K562 (cell line): Measurements from ENCODE around the gene ZNF546. TPM values are rescaled to one million over a fixed set of nuclear protein-coding genes. Genes with fewer than 3 reads are reported as not detected.

Source experiments
- ARID3A ChIP-seq: IDR thresholded peaks from 2 replicates; pipeline ENCODE4 v1.6.1; 2012; ENCODE audit warnings: low read depth, low read length, improper control_type of control experiment, borderline replicate concordance
- ATF3 ChIP-seq, 2 experiments: fragments of 450-650 bp in 1 of 2; sonication (generic) in 1 of 2; formaldehyde crosslinking in 1 of 2; IDR thresholded peaks in 1 of 2; conservative IDR thresholded peaks in 1 of 2; 2 replicates each; pipeline versions ENCODE4 v1.6.1 to v1.8.1; 2016 to 2023; ENCODE audit warnings: mild to moderate bottlenecking in 2 of 2, moderate library complexity in 2 of 2, inconsistent platforms in 1 of 2, missing genetic modification reagents in 1 of 2
- CHD1 ChIP-seq: fragments of 200-600 bp; sonication (generic); IDR thresholded peaks from one replicate; pipeline ENCODE4 v1.6.1; 2012; ENCODE audit warnings: mild to moderate bottlenecking, moderate library complexity, low read length, inconsistent platforms
- CHD4 ChIP-seq: fragments of 200-600 bp; sonication (generic); IDR thresholded peaks from 3 replicates; pipeline ENCODE4 v1.6.1; 2012; ENCODE audit warnings: low read depth, mild to moderate bottlenecking, mixed read lengths, low read length, inconsistent platforms; ENCODE audit not compliant: insufficient read depth, insufficient replicate concordance, poor library complexity, severe bottlenecking
- DDX20 ChIP-seq: fragments of 450-650 bp; IDR thresholded peaks from 2 replicates; pipeline ENCODE4 v1.6.1; 2016; ENCODE audit warnings: missing genetic modification characterization, low read depth, mild to moderate bottlenecking, missing compliant biosample characterization, moderate library complexity
- ESRRB ChIP-seq: fragments of 250-450 bp; sonication (Bioruptor Pico); IDR thresholded peaks from 2 replicates; pipeline ENCODE4 v1.5.0; 2020; ENCODE audit warnings: mild to moderate bottlenecking, moderate library complexity, borderline replicate concordance
- FOXK1 ChIP-seq: sonication (generic); formaldehyde crosslinking; IDR thresholded peaks from 2 replicates; pipeline ENCODE4 v1.8.0; 2022; ENCODE audit warnings: missing genetic modification reagents, mild to moderate bottlenecking, borderline replicate concordance
- FOXP4 ChIP-seq: sonication (generic); formaldehyde crosslinking; IDR thresholded peaks from 2 replicates; pipeline ENCODE4 v1.8.0; 2022; ENCODE audit warnings: mild to moderate bottlenecking, missing genetic modification reagents, borderline replicate concordance
- GABPA ChIP-seq: fragments of 200-800 bp; sonication (Bioruptor generic); conservative IDR thresholded peaks from 2 replicates; pipeline ENCODE4 v1.6.1; 2016; ENCODE audit warnings: low read depth, missing genetic modification characterization, missing compliant biosample characterization
- MAFF ChIP-seq: IDR thresholded peaks from 2 replicates; pipeline ENCODE4 v1.6.1; 2012; ENCODE audit warnings: low read length, improper control_type of control experiment
- PHB2 ChIP-seq: fragments of 450-650 bp; IDR thresholded peaks from 2 replicates; pipeline ENCODE4 v1.6.1; 2017; ENCODE audit warnings: low read depth
- PYGO2 ChIP-seq: fragments of 450-650 bp; IDR thresholded peaks from 2 replicates; pipeline ENCODE4 v1.6.1; 2016; ENCODE audit warnings: mild to moderate bottlenecking, missing genetic modification characterization, moderate library complexity, missing compliant biosample characterization
- RAD21 ChIP-seq, 2 experiments: fragments of 250-450 bp in 1 of 2; fragments of 450-650 bp in 1 of 2; sonication (Bioruptor Pico) in 1 of 2; formaldehyde crosslinking in 1 of 2; IDR thresholded peaks in 1 of 2; conservative IDR thresholded peaks in 1 of 2; 2 replicates each; pipeline versions ENCODE4 v1.4.0 to v1.8.0; 2020 to 2022; ENCODE audit warnings: mild to moderate bottlenecking in 2 of 2, moderate library complexity in 1 of 2
- RBM25 ChIP-seq: fragments of 200-400 bp; formaldehyde crosslinking; IDR thresholded peaks from 2 replicates; pipeline ENCODE4 v1.6.1; 2018; ENCODE audit warnings: low read length, low read depth, moderate library complexity; ENCODE audit not compliant: severe bottlenecking
- RFX5 ChIP-seq: IDR thresholded peaks from 2 replicates; pipeline ENCODE4 v1.6.1; 2011; ENCODE audit warnings: low read depth, mild to moderate bottlenecking, improper control_type of control experiment, low read length
- TAF9B ChIP-seq: fragments of 450-650 bp; IDR thresholded peaks from 2 replicates; pipeline ENCODE4 v1.6.1; 2018; ENCODE audit warnings: mild to moderate bottlenecking; ENCODE audit not compliant: partially characterized antibody
- ZNF140 ChIP-seq: fragments of 250-450 bp; sonication (Bioruptor Pico); IDR thresholded peaks from 2 replicates; pipeline ENCODE4 v1.8.0; 2021; ENCODE audit warnings: moderate library complexity, mild to moderate bottlenecking, inconsistent platforms
- ZNF740 ChIP-seq, 3 experiments: fragments of 200-800 bp in 1 of 3; sonication (Bioruptor generic) in 1 of 3; sonication (generic) in 1 of 3; formaldehyde crosslinking in 1 of 3; IDR thresholded peaks; 2 replicates each; pipeline versions ENCODE4 v1.6.1 to v1.8.0; 2016 to 2022; ENCODE audit warnings: mild to moderate bottlenecking in 2 of 3, missing compliant biosample characterization in 2 of 3, missing genetic modification characterization in 2 of 3, missing genetic modification reagents in 1 of 3
- ZNF778 ChIP-seq: fragments of 450-650 bp; formaldehyde crosslinking; IDR thresholded peaks from 2 replicates; pipeline ENCODE4 v1.4.0; 2020; ENCODE audit warnings: mild to moderate bottlenecking, moderate library complexity
- polyA plus RNA-seq, 8 experiments: library from polyadenylated mRNA; depleted of rRNA in 4 of 8; stranded (reverse) in 5 of 8; unstranded in 3 of 8; fragments of >200 nt; fragmentation: Nextera tagmentation in 2 of 8; fragmentation: Illumina TruSeq in 1 of 8; extraction: Ambion mirVana in 2 of 8; extraction: Trizol in 1 of 8; gene quantifications; 2 replicates each; pipeline versions ENCODE4 v1.2.1 to v1.2.3, GENCODE V29; 2011 to 2014; ENCODE audit warnings: inconsistent platforms in 1 of 8, missing spikeins in 1 of 8
- total RNA-seq, 7 experiments: library from RNA; depleted of rRNA in 6 of 7; stranded (reverse); fragments of >200 nt in 6 of 7; fragmentation: Illumina TruSeq in 2 of 7; extraction: Trizol in 2 of 7; gene quantifications; 2 replicates each; pipeline versions ENCODE4 v1.2.1 to v1.2.3, GENCODE V29; 2011 to 2021; ENCODE audit warnings: low replicate concordance in 1 of 7

Gene ZNF546
- total and polyA plus RNA-seq, 9 of the 15 experiments (the other 6 are each of a cell fraction or from before 2014, with no cell fraction given) = 0.73 to 5.1 (median 2.2) TPM

- TF ChIP-seq MAFF (no peak), RFX5 (no peak), TAF9B (no peak), ZNF140 (CRISPR knock-in tag) (no peak), CHD4 (no peak), GABPA (tag) (peak; percentile 87), ZNF740 (CRISPR knock-in tag; IDR thresholded peaks at IDR 0.05) (0 out of 2 replicates have a peak, but pooled peaks have one; percentile 21), ZNF740 (tag; IDR thresholded peaks at IDR 0.05) (no peak), PHB2 (no peak), ATF3 (IDR thresholded peaks at IDR 0.05) (no peak), ATF3 (CRISPR knock-in tag; conservative IDR thresholded peaks at IDR 0.05) (no peak; the same call in 1 of the 2 replicates), ARID3A (no peak), ZNF778 (CRISPR knock-in tag) (no peak), PYGO2 (tag) (no peak), CHD1 (no peak), DDX20 (tag) (no peak), RAD21 (CRISPR knock-in tag; conservative IDR thresholded peaks at IDR 0.05 in 1 of 2, IDR thresholded peaks at IDR 0.05 in 1 of 2) (no peak), RBM25 (no peak), ESRRB (CRISPR knock-in tag) (no peak), FOXK1 (CRISPR knock-in tag) (no peak), FOXP4 (CRISPR knock-in tag) (no peak)
These were observed at the start of gene ZNF546 (continued) for GRCh38 chr19:39996811-39997637.
